Left cardiac atrium (tissue), 4 donors: ENCODE data around the gene TM4SF20. TPM values are rescaled to one million over a fixed set of nuclear protein-coding genes. Genes with fewer than 3 reads are reported as not detected.

Source experiments
- ATAC-seq, 2 donors: fragments of 200-7000 bp; cut with Tn5 transposase; one replicate each; pipeline ENCODE4 v1.9.1; 2020; ENCODE audit warnings: mild to moderate bottlenecking in 2 of 2, moderate library complexity in 2 of 2
- DNase-seq: peaks from one replicate; pipeline ENCODE4 v3.0.0-alpha.2; 2020
- intact Hi-C, 2 donors: fragments of 100-400 bp; cut with DNase I; formaldehyde crosslinking; loops; one replicate each; pipeline versions ENCODE4 v1.14.1 to v1.15.1; 2022 to 2023
- total RNA-seq, 2 donors: library from RNA; stranded (reverse); fragmentation: NEBNext Ultra II Directional; extraction: Animal tissue kit (Norgen Biotek cat#: 25700); gene quantifications; one replicate each; pipeline ENCODE4 v1.2.1, GENCODE V29; 2021
- donor health status: DM: no; HTN: yes; CAD: no.
- donor health status: DM: no; HTN: yes; CAD: no; lungs with severe emphysema.
- donor health status: DM: yes; HTN: yes; CAD: no.
- donor health status: Dilated cardiomyopathy.

The TM4SF20 gene
- total RNA-seq, 2 donors from 2014 or later, result not detected

DNA sequence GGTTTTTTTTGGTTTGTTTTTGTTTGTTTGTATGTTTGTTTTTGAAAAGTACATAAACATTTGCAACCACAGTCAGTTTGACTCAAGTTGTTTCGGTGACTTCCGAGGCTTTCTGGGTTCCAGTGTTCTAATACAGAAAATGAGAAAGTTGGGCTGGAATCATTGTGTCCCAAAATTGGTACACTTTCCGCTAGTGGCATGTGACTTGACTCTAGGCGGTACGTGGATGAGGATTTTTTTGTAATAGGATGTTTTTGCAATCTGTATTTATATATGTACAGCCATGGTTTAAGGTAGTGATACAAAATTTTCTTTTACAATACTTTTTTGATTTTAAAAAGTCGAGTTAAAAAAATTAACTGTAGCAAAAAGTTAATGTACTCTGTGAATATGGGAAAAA, 52.3 kb downstream of the TM4SF20 start:
- intact Hi-C loops, result no loop called here
- ATAC-seq (no peak), DNase-seq (no peak)

DNA sequence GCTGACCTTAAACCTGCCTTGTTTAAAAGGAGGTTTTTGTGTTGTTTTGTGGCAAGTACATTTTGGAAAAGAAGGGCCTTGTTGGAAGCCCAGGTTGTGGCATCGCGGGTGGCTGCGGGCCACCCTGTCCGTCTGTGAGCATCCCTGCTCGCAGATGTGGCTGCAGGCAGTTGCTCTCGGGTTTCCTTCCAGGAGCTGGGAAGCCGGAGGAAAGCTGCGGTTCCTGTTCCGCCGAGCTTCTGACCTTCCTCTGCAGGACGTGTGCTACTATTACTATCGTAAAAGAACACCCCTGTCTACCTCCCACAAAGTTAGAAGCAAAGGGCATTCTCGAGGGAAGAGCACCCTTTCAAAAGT, 53.3 kb downstream of the TM4SF20 start:
- ATAC-seq (peak; percentile 28 to 57), DNase-seq (peak; percentile 22)
- intact Hi-C loops, result no loop called here

DNA sequence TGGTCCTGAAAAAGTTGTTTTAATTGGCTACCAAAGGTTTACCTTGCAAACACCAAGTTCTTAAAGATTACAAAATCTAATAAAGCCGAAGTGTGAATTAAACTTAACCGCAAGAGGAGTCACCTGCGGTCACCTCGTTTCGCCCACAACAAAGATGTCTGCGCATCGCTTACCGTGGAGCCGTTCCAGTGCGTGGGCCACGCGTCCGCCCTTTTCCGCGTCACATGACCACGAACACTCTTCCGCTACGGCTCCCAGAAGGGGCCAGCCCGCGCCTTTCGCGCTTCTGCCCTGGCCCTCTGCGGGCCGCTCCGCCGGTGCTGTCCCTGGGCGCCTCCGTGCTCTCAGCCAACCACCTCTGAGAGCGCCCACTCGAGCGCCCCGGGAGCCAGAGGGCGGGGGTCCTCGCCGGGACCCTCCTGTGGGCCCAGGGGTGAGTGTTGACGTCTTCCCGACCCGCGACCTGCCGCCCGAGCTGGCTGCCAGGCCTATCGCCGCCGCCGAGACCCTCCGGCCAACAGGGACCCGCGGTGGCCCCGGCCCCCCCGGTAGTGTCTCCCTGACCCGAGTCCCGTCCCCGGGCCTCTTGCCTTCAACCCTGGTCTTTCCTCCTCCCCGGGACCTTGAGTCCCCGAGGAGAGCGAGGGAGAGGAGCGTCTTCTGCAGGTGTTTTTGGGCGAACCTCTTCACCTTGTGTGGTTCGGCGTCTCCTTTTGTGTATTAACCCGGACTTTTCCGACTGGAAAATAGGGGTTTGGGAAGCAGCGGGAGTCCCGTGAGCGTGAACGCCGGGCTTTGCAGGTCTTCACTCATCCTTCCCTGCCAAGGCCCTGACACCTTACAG, 53.9 kb downstream of the TM4SF20 start, which contains the start of gene MFF:
Gene MFF, plus strand, starts transcription at position 257 of the 844 bp plus-strand sequence. CDS start 5,415 bp downstream, outside the sequence.
- DNase-seq (peak; percentile 96), ATAC-seq (peak; percentile 100)
- intact Hi-C loops, result no loop called here

DNA sequence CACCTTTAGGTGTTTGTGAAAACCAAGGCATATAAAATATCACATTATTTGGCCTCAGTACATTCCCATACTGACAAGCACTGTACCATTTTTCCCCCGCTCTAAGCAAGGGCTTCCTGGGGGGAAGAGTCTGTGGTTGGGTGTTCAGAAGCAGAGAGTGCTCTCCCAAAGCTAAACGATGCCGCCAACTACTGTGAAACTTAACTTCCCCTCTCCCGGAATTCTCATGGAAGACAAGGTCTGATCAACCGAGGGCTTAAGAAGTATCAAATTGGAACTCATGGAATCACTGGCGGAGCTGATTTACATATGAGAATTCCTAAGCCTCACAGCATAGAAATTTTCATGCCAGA, 54.5 kb downstream of the TM4SF20 start:
- intact Hi-C loops, result no loop called here
- no peak for DNase-seq
- ATAC-seq, result peak; percentile 33 to 35

DNA sequence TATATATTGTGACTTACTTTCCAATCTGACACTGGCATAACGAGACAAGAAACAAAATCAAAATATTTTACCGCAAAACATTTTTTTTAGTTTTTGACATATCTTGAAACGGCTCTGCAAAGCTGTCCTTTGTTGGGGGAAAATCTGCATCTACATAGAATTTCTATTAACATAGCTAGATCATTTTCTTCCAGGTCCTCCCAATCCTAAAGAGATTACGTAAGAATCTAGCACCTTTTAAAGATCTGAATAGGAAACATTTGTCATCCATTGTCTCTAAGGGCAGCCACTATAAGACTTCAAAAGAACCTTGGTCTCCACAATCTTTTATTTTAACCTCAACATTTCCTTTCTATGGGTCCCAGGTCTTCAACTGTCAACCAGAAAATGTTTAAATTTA, 55.3 kb downstream of the TM4SF20 start:
- ATAC-seq, result no peak
- intact Hi-C loops, result no loop called here

DNA sequence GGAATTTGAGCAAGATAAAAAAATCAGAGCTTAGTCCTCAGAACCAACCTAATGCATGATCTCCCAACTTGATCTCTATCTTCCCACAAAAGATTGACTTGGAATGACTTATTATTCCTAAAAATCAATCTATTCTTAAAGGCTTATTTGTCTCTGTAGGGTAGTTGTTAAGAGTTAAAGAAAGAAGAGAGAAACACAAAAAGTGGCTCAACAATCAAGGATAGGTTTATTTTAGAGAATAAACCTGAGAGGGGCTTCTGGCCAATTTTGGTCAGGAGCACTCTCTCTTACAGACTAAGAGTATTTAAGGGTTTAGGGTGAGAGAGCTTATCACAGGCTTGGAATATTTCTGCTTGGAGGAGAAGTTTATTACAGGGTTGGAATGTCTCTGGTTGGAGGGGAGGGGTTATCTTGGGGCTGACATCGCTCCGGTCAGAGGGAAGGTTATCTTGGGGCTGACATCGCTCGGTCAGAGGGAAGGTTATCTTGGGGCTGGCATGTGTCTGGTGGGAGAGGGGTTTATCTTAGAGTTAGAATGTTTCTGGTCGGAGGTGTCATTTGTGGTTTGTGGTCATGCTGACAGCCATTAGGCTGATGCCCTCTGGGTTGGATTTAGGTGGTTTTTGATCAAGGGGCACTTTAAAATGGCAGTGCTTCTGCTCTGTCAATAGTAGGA, 56.4 kb downstream of the TM4SF20 start:
- ATAC-seq, result no peak
- intact Hi-C loops, result no loop called here
- no peak for DNase-seq

More for the DNA sequence above, 55.3 kb downstream of the TM4SF20 start:
- DNase-seq, result no peak

DNA sequence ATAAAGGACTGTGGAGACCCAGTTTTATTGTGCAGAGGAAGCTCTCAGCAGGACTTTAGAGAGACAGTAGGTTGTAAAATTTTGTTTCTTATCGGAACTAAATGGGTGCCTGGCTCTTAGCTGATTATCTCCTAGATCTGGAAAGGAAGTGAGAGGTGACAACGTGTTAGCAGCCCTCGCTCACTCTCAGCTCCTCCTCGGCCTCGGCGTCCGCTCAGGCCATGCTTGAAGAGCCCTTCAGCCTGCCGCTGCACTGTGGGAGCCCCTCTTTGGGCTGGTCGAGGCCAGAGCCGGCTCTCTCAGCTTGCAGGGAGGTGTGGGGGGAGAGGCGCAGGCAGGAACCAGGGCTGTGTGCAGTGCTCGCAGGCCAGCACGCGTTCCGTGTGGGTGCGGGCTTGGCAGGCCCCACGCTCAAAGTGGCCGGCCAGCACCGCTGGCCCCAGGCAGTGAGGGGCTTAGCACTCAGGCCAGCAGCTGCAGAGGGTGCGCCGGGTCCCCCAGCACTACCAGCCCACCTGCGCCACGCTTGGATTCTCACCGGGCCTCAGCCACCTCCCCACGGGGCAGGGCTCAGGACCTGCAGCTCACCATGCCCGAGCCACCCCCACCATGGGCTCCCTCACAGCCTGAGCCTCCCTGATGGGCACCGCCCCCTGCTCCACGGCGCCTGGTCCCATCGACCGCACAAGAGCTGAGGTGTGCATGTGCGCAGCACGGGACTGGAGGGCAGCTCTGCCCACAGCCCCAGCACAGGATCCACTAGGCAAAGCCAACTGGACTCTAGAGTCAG, 58.6 kb downstream of the TM4SF20 start:
- ATAC-seq, result no peak
- intact Hi-C loops, result no loop called here
- DNase-seq, result no peak

DNA sequence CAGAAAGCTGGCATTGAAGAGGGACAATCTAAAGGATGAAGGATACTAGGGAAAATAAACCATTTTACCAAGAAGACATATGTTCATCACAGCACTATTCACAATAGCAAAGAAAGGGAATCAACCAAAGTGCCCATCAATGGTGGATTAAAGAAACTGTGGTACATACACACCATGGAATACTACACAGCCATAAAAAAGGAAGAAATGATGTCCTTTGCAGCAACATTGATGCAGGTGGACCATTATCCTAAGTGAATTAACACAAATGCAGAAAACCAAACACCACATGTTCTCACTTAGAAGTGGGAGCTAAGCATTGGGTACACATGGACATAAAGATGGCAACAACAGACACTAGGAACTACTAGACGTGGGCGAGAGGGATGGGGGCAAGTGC, 61.3 kb downstream of the TM4SF20 start:
- intact Hi-C loops, result no loop called here
- DNase-seq (no peak), ATAC-seq (no peak)

DNA sequence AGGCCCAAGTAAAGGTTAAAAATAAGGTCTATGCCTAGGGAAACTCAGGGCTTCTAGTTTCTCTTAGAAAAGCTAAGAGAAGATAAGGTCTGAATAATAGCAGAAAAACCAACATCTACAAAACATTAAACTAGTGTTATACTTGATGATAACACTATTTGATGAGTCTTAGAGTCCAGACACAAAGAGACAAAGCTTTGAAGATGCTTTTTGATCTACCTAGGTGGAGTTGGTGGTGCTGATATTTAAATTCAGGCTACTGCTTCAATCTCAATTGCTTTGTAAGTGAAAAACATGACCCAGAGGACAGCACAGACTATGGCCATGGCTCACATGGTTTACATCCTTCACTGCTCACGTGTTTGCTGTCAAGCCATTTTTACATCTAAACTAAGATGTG, 65.8 kb downstream of the TM4SF20 start:
- ATAC-seq, result no peak
- intact Hi-C loops, result no loop called here

DNA sequence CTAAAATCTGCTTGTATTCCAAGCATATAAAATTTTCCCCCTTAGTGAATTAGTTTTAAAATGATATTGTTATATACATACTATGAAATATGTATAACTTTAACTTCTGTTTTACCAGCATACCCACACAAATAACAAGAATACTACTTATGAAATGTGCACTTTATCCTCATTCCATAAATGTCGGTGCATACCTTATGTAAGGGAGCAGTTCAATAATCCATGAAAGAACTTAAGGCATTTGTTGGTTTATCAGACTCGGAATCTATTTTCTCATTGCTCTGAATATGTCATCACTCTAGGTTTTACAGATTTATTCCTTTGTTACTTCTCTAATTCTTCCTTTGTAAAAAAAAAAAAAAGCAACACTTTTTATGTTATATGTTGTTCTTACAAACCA, 66.5 kb downstream of the TM4SF20 start:
- ATAC-seq (no peak), DNase-seq (no peak)
- intact Hi-C loops, result no loop called here

More for the DNA sequence above, 65.8 kb downstream of the TM4SF20 start:
- no peak for DNase-seq

Other genes starting within 250 kb of the TM4SF20 start
- 10 to 100 TPM; 17.2 to 18.7 TPM for gene COL4A4, start 215.1 kb downstream of the TM4SF20 start, total RNA-seq
- gene COL4A3, start 214.7 kb downstream of the TM4SF20 start, total RNA-seq, result 10 to 100 TPM in 1 of 2 donors, 1 to 10 TPM in 1; 6.1 to 13.0 TPM
- 10 to 100 TPM; 69.9 to 70.2 TPM for gene MFF, start 54.1 kb downstream of the TM4SF20 start, total RNA-seq
- not detected for gene SCYGR1, start 8.6 kb upstream of the TM4SF20 start, total RNA-seq
- gene AGFG1, start 92.8 kb upstream of the TM4SF20 start, total RNA-seq, result 10 to 100 TPM; 61.4 to 78.2 TPM
- not detected for gene SCYGR2, start 219.6 kb upstream of the TM4SF20 start, total RNA-seq
- gene SCYGR3, start 235.5 kb upstream of the TM4SF20 start, total RNA-seq, result not detected
- gene SCYGR4, start 238.2 kb upstream of the TM4SF20 start, total RNA-seq, result not detected